Measurements from ENCODE around the gene ZSCAN5B.
"Not testable (repeated sequence)": the region's sequence is repeated elsewhere in the genome, so short reads cannot be mapped to it uniquely, and the experiment has no call there.

The ZSCAN5B gene

GRCh38 chr19:56176881-56177280 lies 20.7 kb downstream of the ZSCAN5B start:
- Histone ChIP-seq H3K9me3 (ENCODE audit: control insufficient read depth in 1 of 2, low read length in 2 of 2) (no peaks in the 10 kb centered on the region), H3K27ac (ENCODE audit: low read depth, low read length) (no peak overlapping the region), H3K36me3 (ENCODE audit: control insufficient read depth in 1 of 2, insufficient read depth in 2 of 2, low read length in 2 of 2) (no peaks in the 10 kb centered on the region), H3K9ac (ENCODE audit: low read depth in 1 of 2, low read length in 2 of 2) (no peak overlapping the region), H3K4me3 (ENCODE audit: low read depth in 1 of 2, low read length in 2 of 2) (no peak overlapping the region), H3K4me1 (ENCODE audit: control insufficient read depth in 1 of 2, insufficient read depth in 2 of 2, low read length in 2 of 2) (no peaks in the 10 kb centered on the region), H3K27me3 (ENCODE audit: control insufficient read depth in 1 of 2, insufficient read depth in 2 of 2, low read length in 2 of 2) (peaks cover 20 to 25% of the 10 kb centered on the region in 2 donors)

GRCh38 chr19:56176310-56176709 lies 21.3 kb downstream of the ZSCAN5B start:
- not testable (repeated sequence) for H3K4me1 ChIP-seq (ENCODE audit: control insufficient read depth in 1 of 2, insufficient read depth in 2 of 2, low read length in 2 of 2)

GRCh38 chr19:56175861-56176307 lies 21.7 kb downstream of the ZSCAN5B start, which contains the start of gene GALP:
Gene GALP, plus strand, starts transcription at chr19:56176008. Its CDS starts 1,101 bp downstream, at chr19:56177109.
- H3K9me3 ChIP-seq (ENCODE audit: control insufficient read depth in 1 of 2, low read length in 2 of 2); H3K36me3 ChIP-seq (ENCODE audit: control insufficient read depth in 1 of 2, insufficient read depth in 2 of 2, low read length in 2 of 2); H3K4me3 ChIP-seq (ENCODE audit: low read depth in 1 of 2, low read length in 2 of 2); H3K4me1 ChIP-seq (ENCODE audit: control insufficient read depth in 1 of 2, insufficient read depth in 2 of 2, low read length in 2 of 2); H3K27ac ChIP-seq (ENCODE audit: low read depth, low read length); H3K9ac ChIP-seq (ENCODE audit: low read depth in 1 of 2, low read length in 2 of 2): not testable (repeated sequence)
- H3K27me3 ChIP-seq (ENCODE audit: control insufficient read depth in 1 of 2, insufficient read depth in 2 of 2, low read length in 2 of 2) = peaks cover 20 to 25% of the 10 kb centered on the region in 2 donors

More at GRCh38 chr19:56176310-56176709, 21.3 kb downstream of the ZSCAN5B start:
- not testable (repeated sequence) for H3K9ac ChIP-seq (ENCODE audit: low read depth in 1 of 2, low read length in 2 of 2); H3K9me3 ChIP-seq (ENCODE audit: control insufficient read depth in 1 of 2, low read length in 2 of 2); H3K27ac ChIP-seq (ENCODE audit: low read depth, low read length); H3K4me3 ChIP-seq (ENCODE audit: low read depth in 1 of 2, low read length in 2 of 2); H3K36me3 ChIP-seq (ENCODE audit: control insufficient read depth in 1 of 2, insufficient read depth in 2 of 2, low read length in 2 of 2)
- H3K27me3 ChIP-seq (ENCODE audit: control insufficient read depth in 1 of 2, insufficient read depth in 2 of 2, low read length in 2 of 2) = peaks cover 20 to 25% of the 10 kb centered on the region in 2 donors

- no peaks in the 10 kb centered on the region for H3K36me3 ChIP-seq (ENCODE audit: control insufficient read depth in 1 of 2, insufficient read depth in 2 of 2, low read length in 2 of 2)
- H3K4me3 ChIP-seq (ENCODE audit: low read depth in 1 of 2, low read length in 2 of 2) = no peak overlapping the region
- no peak overlapping the region for H3K27ac ChIP-seq (ENCODE audit: low read depth, low read length)
- H3K9ac ChIP-seq (ENCODE audit: low read depth in 1 of 2, low read length in 2 of 2) = no peak overlapping the region
- no peaks in the 10 kb centered on the region for H3K9me3 ChIP-seq (ENCODE audit: control insufficient read depth in 1 of 2, low read length in 2 of 2)
- H3K27me3 ChIP-seq (ENCODE audit: control insufficient read depth in 1 of 2, insufficient read depth in 2 of 2, low read length in 2 of 2) = peaks cover 20 to 25% of the 10 kb centered on the region in 2 donors
- peaks cover 0 to 10% of the 10 kb centered on the region in 2 donors for H3K4me1 ChIP-seq (ENCODE audit: control insufficient read depth in 1 of 2, insufficient read depth in 2 of 2, low read length in 2 of 2)
These were observed 23.0 kb downstream of the ZSCAN5B start for GRCh38 chr19:56174550-56174949.

- H3K9ac ChIP-seq (ENCODE audit: low read depth in 1 of 2, low read length in 2 of 2) = no peak overlapping the region
- peaks cover 0 to 10% of the 10 kb centered on the region in 2 donors for H3K4me1 ChIP-seq (ENCODE audit: control insufficient read depth in 1 of 2, insufficient read depth in 2 of 2, low read length in 2 of 2)
- H3K4me3 ChIP-seq (ENCODE audit: low read depth in 1 of 2, low read length in 2 of 2) = no peak overlapping the region
- peaks cover 20 to 25% of the 10 kb centered on the region in 2 donors for H3K27me3 ChIP-seq (ENCODE audit: control insufficient read depth in 1 of 2, insufficient read depth in 2 of 2, low read length in 2 of 2)
- H3K36me3 ChIP-seq (ENCODE audit: control insufficient read depth in 1 of 2, insufficient read depth in 2 of 2, low read length in 2 of 2) = no peaks in the 10 kb centered on the region
- no peak overlapping the region for H3K27ac ChIP-seq (ENCODE audit: low read depth, low read length)
- no peaks in the 10 kb centered on the region for H3K9me3 ChIP-seq (ENCODE audit: control insufficient read depth in 1 of 2, low read length in 2 of 2)
These were observed 23.5 kb downstream of the ZSCAN5B start for GRCh38 chr19:56174086-56174485.

GRCh38 chr19:56170261-56170660 lies 27.3 kb downstream of the ZSCAN5B start:
- Histone ChIP-seq H3K4me3 (ENCODE audit: low read depth in 1 of 2, low read length in 2 of 2) (no peak overlapping the region), H3K36me3 (ENCODE audit: control insufficient read depth in 1 of 2, insufficient read depth in 2 of 2, low read length in 2 of 2) (no peaks in the 10 kb centered on the region), H3K27me3 (ENCODE audit: control insufficient read depth in 1 of 2, insufficient read depth in 2 of 2, low read length in 2 of 2) (peaks cover 7 to 9% of the 10 kb centered on the region in 2 donors), H3K9ac (ENCODE audit: low read depth in 1 of 2, low read length in 2 of 2) (no peak overlapping the region), H3K27ac (ENCODE audit: low read depth, low read length) (no peak overlapping the region), H3K4me1 (ENCODE audit: control insufficient read depth in 1 of 2, insufficient read depth in 2 of 2, low read length in 2 of 2) (peaks cover 0 to 10% of the 10 kb centered on the region in 2 donors), H3K9me3 (ENCODE audit: control insufficient read depth in 1 of 2, low read length in 2 of 2) (no peaks in the 10 kb centered on the region)

GRCh38 chr19:56167064-56167578 lies 30.5 kb downstream of the ZSCAN5B start:
- Histone ChIP-seq H3K4me3 (ENCODE audit: low read depth in 1 of 2, low read length in 2 of 2) (no peak overlapping the region), H3K36me3 (ENCODE audit: control insufficient read depth in 1 of 2, insufficient read depth in 2 of 2, low read length in 2 of 2) (no peaks in the 10 kb centered on the region), H3K9me3 (ENCODE audit: control insufficient read depth in 1 of 2, low read length in 2 of 2) (no peaks in the 10 kb centered on the region), H3K4me1 (ENCODE audit: control insufficient read depth in 1 of 2, insufficient read depth in 2 of 2, low read length in 2 of 2) (peaks cover 0 to 10% of the 10 kb centered on the region in 2 donors), H3K27me3 (ENCODE audit: control insufficient read depth in 1 of 2, insufficient read depth in 2 of 2, low read length in 2 of 2) (no peaks in the 10 kb centered on the region), H3K27ac (ENCODE audit: low read depth, low read length) (no peak overlapping the region), H3K9ac (ENCODE audit: low read depth in 1 of 2, low read length in 2 of 2) (no peak overlapping the region)

GRCh38 chr19:56163097-56163496 lies 34.5 kb downstream of the ZSCAN5B start:
- no peak overlapping the region for H3K27ac ChIP-seq (ENCODE audit: low read depth, low read length)
- no peak overlapping the region for H3K9ac ChIP-seq (ENCODE audit: low read depth in 1 of 2, low read length in 2 of 2)
- H3K27me3 ChIP-seq (ENCODE audit: control insufficient read depth in 1 of 2, insufficient read depth in 2 of 2, low read length in 2 of 2) = no peaks in the 10 kb centered on the region
- H3K4me3 ChIP-seq (ENCODE audit: low read depth in 1 of 2, low read length in 2 of 2) = no peak overlapping the region
- no peaks in the 10 kb centered on the region for H3K4me1 ChIP-seq (ENCODE audit: control insufficient read depth in 1 of 2, insufficient read depth in 2 of 2, low read length in 2 of 2)
- no peaks in the 10 kb centered on the region for H3K9me3 ChIP-seq (ENCODE audit: control insufficient read depth in 1 of 2, low read length in 2 of 2)
- peaks cover 9 to 22% of the 10 kb centered on the region in 2 donors for H3K36me3 ChIP-seq (ENCODE audit: control insufficient read depth in 1 of 2, insufficient read depth in 2 of 2, low read length in 2 of 2)

GRCh38 chr19:56162258-56162657 lies 35.3 kb downstream of the ZSCAN5B start:
- no peaks in the 10 kb centered on the region for H3K27me3 ChIP-seq (ENCODE audit: control insufficient read depth in 1 of 2, insufficient read depth in 2 of 2, low read length in 2 of 2)
- H3K9me3 ChIP-seq (ENCODE audit: control insufficient read depth in 1 of 2, low read length in 2 of 2) = no peaks in the 10 kb centered on the region
- no peak overlapping the region for H3K9ac ChIP-seq (ENCODE audit: low read depth in 1 of 2, low read length in 2 of 2)
- H3K4me3 ChIP-seq (ENCODE audit: low read depth in 1 of 2, low read length in 2 of 2) = no peak overlapping the region
- H3K27ac ChIP-seq (ENCODE audit: low read depth, low read length) = no peak overlapping the region
- no peaks in the 10 kb centered on the region for H3K4me1 ChIP-seq (ENCODE audit: control insufficient read depth in 1 of 2, insufficient read depth in 2 of 2, low read length in 2 of 2)
- H3K36me3 ChIP-seq (ENCODE audit: control insufficient read depth in 1 of 2, insufficient read depth in 2 of 2, low read length in 2 of 2) = peaks cover 9 to 22% of the 10 kb centered on the region in 2 donors

- Histone ChIP-seq H3K27ac (ENCODE audit: low read depth, low read length) (no peak overlapping the region), H3K4me3 (ENCODE audit: low read depth in 1 of 2, low read length in 2 of 2) (no peak overlapping the region), H3K9ac (ENCODE audit: low read depth in 1 of 2, low read length in 2 of 2) (no peak overlapping the region), H3K4me1 (ENCODE audit: control insufficient read depth in 1 of 2, insufficient read depth in 2 of 2, low read length in 2 of 2) (peaks cover 0 to 6% of the 10 kb centered on the region in 2 donors), H3K9me3 (ENCODE audit: control insufficient read depth in 1 of 2, low read length in 2 of 2) (no peaks in the 10 kb centered on the region), H3K27me3 (ENCODE audit: control insufficient read depth in 1 of 2, insufficient read depth in 2 of 2, low read length in 2 of 2) (no peaks in the 10 kb centered on the region), H3K36me3 (ENCODE audit: control insufficient read depth in 1 of 2, insufficient read depth in 2 of 2, low read length in 2 of 2) (peaks cover 9 to 22% of the 10 kb centered on the region in 2 donors)
These were observed 36.0 kb downstream of the ZSCAN5B start for GRCh38 chr19:56161534-56161933.
